Measurements from ENCODE around the gene DHDDS.
"Not testable (repeated sequence)": the region's sequence is repeated elsewhere in the genome, so short reads cannot be mapped to it uniquely, and the experiment has no call there.

Gene DHDDS

DNA sequence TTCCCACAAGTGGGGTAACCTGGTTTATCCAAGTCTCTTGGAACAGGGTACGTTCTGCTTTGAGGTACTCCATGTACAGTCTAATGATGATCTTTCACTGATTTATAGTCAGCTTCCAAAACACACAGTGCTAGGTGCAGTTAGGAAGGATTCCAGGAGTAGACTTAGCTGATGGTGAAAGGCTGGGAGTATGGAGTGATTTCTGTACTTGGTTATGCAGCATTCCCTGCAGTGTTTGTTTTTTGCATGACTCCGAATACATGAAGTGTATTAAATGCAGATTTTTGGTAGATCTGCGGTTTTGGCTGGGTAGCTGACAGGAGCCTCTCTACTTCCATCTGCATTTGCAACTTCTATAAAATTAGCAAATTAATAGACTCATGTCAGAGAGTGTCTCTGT is 43.9 kb downstream of the DHDDS start:
- DNase-seq (ENCODE audit: low spot score), result no peak

DNA sequence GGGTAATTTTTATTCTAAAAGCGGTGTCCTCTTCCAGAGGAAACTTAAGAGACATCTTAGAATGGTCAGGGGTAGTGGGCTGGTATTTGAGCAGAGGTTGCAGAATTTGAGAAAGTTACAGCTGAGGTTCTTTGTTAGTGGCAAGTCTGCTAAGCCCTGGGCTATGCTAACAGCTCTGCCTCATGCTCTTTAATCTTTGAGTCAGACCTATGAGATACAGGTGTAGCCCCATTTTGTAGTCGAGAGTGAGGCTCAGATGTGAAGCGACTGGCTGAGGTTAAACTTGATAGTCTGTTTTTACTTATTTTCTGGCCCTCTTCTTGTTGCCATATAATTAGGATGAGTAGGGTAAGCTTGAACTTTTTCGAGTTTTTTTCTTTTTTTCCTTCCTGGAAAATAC is 44.8 kb downstream of the DHDDS start:
- DNase-seq (ENCODE audit: low spot score), result no peak

DNA sequence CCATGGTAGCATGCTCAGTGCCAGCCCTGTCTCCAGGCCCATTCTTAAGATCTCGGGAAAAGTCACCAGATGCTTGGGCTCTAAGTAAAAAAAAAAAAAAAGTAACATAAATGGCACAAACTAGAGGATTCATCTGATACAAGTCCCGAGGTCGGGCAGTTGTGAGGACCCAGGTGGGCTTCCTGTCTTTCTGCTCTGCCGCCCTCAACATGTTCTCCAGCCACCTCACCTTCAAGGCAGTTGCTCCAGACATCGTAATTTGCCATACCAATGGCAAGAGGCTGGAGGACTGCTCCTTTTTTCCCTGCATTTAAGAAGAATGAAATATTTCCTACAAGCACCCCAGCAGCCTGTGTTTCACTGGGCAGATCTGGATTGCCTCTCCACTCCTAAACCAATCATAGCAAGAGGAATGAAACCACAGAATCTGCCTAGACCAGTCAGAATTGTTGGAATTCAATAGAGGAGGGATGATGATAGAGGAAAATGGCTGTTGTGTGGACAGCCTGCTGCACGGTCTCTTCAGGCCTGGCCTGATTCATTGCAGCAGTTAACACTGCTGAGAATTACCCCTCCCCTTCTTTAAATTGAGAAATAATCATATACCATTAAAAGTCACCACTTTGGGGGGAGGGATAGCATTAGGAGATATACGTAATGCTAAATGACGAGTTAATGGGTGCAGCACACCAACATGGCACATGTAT is 45.5 kb downstream of the DHDDS start:
- DNase-seq (ENCODE audit: low spot score), result no peak

- no peak for DNase-seq (ENCODE audit: low spot score)
Measured at GRCh38 chr1:26478159-26478558, 46.0 kb downstream of the DHDDS start.

- no peak for DNase-seq (ENCODE audit: low spot score)
Measured at GRCh38 chr1:26478988-26479387, 46.9 kb downstream of the DHDDS start.

DNA sequence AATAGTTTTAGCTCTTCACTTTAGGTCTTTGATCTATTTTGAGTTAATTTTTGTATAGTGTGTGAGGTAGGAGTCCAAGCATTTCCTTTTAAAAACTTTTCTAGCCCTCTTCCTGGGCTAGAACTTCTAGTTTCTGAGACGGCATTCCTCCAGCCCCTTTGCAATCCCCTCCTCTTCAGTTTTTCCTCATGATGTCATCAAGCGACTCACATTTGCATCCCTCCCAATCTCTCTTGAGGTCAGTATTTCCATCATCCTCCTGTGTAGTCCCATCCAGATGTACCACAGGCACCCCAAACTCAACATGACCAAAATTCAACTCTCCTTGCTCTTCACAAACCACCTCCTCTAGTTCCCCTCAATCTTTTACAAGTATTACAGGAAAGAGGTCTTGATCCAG is 50.8 kb downstream of the DHDDS start:
- DNase-seq (ENCODE audit: low spot score), result no peak

- no peak for DNase-seq (ENCODE audit: low spot score)
Measured at GRCh38 chr1:26483980-26484379, 51.9 kb downstream of the DHDDS start.

DNA sequence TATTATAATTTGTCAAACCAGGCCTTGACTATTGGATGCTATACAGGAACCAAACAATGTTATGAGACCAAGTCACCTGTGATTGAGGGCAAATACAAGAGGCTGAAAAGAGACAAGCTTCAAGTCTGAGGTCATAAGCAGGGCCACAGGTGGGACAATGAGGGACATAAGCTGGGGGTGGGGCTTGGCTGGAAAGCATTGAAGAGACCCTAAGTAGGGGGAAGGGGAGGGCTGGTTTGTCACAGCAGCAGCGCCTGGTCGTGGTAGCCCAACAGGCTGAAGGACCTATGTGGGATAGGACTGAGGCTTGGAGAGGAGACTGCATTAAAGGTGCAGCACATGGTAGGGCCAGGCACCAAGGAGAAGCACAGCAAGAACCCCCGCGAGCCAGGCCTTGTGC is 58.0 kb downstream of the DHDDS start:
- DNase-seq (ENCODE audit: low spot score), result no peak

- no peak for DNase-seq (ENCODE audit: low spot score)
Measured at GRCh38 chr1:26493267-26493666, 61.1 kb downstream of the DHDDS start.

DNA sequence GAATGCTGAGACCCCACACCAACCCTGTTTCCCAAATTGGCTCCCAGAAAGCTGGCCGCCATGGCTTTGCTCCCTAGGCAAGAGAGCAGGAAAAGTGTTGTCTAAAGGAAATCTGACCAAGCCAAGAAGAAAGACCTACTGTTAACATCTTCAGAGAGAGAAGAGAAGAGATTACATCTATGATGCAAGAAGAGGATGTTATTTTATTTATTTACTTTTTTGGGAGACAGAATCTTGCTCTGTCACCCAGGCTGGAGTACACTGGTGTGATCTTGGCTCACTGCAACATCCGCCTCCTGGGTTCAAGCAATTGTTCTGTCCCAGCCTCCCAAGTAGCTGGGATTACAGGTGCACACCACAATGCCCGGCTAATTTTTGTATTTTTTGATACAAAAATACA is 61.8 kb downstream of the DHDDS start:
- DNase-seq (ENCODE audit: low spot score), result no peak

DNA sequence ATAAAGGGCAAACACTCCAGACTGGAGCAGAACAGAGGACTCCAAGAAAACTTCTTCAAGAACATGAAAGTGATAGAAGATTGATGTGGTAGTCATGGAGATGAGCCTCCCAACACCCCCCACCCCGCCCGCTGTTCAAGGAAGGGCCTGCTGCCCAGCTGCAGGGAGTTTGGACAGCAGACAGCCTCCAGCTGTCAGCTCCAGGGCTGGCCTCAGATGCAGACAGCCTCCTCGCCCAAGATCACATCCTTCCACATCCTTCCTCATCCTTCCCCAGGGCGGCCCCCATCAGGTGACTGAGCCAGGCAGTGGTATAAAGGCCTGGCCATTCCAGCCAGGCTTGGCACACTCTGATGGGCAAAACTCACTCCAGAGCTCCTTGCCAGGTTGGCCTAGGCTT is 64.7 kb downstream of the DHDDS start:
- DNase-seq (ENCODE audit: low spot score), result no peak

DNA sequence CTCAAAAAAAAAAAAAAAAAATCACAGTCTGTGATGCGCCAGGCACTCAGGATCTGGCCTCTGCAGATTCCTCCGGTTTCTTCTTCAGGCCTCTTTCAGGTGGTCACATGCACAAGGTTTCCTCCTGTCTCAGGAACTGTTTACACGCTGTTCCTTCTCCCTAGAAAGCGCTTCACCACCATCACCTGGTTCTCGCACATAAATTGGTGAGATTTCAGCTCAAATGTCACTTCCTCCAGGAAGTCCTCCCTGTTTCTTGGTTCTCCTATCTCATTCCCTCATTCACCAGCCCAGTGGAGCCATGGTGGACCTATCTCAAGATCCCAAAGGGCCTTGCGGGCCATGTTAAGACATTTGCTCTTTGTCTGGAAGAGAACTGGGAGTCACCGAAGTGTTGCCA is 66.8 kb downstream of the DHDDS start:
- no peak for DNase-seq (ENCODE audit: low spot score)

DNA sequence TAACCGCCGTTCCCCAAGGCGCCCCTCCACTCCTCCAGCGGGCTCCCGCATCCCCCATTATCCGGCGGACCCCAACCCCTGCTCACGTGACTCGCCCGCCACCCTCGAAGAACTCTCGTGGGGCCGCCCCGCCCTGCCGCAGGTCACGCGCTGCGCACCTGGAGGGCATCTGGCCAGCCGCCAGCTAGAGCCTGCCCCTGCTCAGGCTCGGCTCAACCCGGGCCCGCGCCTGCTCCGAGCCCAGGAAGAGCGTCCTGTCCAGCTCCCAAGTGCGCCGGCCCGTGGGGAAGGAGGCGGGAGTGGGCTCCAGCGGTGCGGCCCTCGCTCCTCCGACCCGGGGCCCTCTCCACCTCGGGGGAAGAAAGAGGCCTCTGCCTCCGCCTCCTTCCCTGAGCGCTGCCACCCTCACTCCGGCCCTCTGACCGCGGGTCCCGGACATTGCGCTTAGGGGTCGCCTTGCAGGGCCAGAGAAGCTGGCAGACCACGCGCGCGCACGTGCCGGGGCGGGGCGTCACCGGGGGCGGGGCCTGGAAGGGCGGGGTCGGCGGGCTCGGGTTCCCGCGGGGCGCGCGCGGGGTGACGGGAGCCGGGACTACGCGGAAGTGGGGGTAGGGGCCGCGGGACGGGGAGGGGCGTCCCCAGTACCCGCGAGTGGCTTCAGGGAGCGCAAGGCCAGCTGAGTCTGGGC is 68.5 kb downstream of the DHDDS start:
- DNase-seq (ENCODE audit: low spot score), result peak; percentile 97

DNA sequence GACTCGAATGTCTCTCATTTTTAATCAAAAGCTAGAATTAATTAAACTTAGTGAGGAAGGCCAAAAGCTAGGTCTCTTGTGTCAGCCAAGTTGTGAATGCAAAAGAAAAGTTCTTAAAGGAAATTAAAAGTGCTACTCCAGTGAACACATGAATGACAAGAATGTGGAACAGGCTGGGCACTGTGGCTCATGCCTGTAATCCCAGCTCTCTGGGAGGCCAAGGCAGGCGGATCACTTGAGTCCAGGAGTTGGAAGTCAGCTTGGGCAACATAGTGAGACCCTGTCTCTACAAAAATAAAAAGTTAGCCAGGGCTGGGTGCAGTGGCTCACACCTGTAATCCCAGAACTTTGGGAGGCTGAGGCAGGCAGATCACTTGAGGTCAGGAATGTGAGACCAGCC is 78.6 kb downstream of the DHDDS start:
- not testable (repeated sequence) for DNase-seq (ENCODE audit: low spot score)

- DNase-seq (ENCODE audit: low spot score), result not testable (repeated sequence)
Measured at GRCh38 chr1:26515836-26516235, 83.7 kb downstream of the DHDDS start.

DNA sequence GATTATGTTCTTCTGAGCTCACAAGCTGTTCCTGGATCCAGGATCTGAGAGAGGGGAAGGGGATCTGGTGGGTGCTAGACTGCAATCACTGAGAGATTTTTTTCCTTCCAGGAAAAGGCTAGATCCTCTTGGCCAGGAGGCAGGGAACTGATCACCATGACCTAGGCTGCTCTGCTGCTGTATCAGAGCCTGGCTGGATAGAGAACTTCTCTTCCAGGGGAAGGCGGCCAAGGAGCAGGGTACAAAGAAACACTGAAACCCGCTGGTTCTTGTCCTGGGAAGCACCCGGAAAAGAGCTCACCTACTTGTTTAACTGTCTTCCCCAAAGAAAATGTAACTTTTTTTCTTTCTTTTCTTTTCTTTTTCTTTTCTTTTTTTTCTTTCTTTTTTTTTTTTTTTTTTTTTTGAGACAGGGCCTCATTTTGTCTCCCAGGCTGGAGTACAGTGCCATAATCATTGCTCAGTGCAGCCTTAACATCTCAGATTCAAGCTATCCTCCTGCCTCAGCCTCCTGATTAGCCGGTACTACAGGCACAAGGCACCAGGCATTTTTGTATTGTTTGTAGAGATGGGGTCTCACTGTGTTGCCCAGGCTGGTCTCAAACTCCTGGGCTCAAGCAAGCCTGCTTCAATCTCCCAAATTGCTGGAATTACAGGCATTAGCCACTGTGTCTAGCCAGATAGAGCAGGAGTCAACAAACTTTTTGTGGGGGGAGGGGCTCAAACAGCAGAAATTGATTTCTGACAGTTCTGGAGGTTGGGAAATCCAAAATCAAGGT is 85.1 kb downstream of the DHDDS start:
- DNase-seq (ENCODE audit: low spot score), result no peak

GRCh38 chr1:26517766-26518049 is 85.6 kb downstream of the DHDDS start:
- no peak for DNase-seq (ENCODE audit: low spot score)

DNA sequence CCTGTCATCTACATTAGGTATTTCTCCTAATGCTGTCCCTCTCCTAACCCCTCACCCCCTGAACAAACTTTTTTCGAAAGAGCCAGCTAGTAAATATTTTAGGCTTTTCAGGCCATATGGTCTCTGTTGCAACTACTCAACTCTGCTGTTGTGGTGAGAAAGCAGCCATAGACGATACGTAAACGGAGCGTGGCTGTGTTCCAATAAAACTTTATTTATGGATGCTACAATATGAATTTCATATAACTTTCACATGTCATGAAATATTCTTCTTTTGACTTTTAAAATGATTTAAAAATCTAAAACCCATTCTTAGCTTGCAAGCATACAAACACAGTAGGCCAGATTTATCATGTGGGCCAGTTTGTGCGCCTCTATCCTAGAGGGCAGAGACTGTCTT is 86.2 kb downstream of the DHDDS start:
- no peak for DNase-seq (ENCODE audit: low spot score)

DNA sequence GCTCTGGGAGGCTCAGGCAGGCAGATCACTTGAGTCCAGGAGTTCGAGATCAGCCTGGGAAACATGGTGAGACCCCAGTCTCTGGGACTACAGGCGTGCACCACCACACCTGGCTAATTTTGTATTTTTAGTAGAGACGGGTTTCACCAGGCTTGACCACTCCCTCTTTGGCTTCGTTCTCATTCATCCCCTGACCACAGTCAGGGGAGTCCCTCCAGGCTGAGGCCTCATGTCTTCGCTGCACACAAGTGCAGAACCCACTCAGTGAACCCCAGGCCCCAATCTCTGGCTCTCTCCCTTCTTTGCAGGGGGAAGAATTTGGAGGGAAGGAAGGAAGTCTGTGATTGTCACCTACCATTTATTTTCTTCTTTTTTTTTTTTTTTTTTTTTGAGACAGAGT is 88.2 kb downstream of the DHDDS start:
- DNase-seq (ENCODE audit: low spot score), result no peak

All from left forelimb (tissue), 1 donor.